Neural progenitor cell (in vitro differentiated cells): ENCODE results near the gene HOXC4. TPM values are rescaled to one million over a fixed set of nuclear protein-coding genes. Genes with fewer than 3 reads are reported as not detected.

ENCODE experiments used
- DNase-seq: peaks from one replicate; pipeline ENCODE4 v3.0.0-alpha.2; 2016; ENCODE audit warnings: low spot score
- H2AFZ ChIP-seq: fragments of 200-600 bp; sonication (generic); replicated peaks from 2 replicates; pipeline ENCODE4 v1.6.1; 2016; ENCODE audit warnings: antibody characterized with exemption
- H3F3A ChIP-seq: fragments of 200-600 bp; sonication (generic); 2 replicates; pipeline ENCODE4 v1.6.1; 2016; ENCODE audit warnings: antibody characterized with exemption, low read depth
- H3K27ac ChIP-seq: fragments of 200-600 bp; sonication (generic); 2 replicates; pipeline ENCODE4 v1.5.1; 2016; ENCODE audit warnings: mild to moderate bottlenecking
- H3K27me3 ChIP-seq: fragments of 200-600 bp; sonication (generic); 2 replicates; pipeline ENCODE4 v1.6.1; 2016; ENCODE audit warnings: mild to moderate bottlenecking, moderate library complexity
- H3K36me3 ChIP-seq: fragments of 200-600 bp; sonication (generic); 2 replicates; pipeline ENCODE4 v1.5.1; 2016
- H3K4me1 ChIP-seq: fragments of 200-600 bp; sonication (generic); 2 replicates; pipeline ENCODE4 v1.6.1; 2016; ENCODE audit warnings: mixed run types
- H3K4me2 ChIP-seq: fragments of 200-600 bp; sonication (generic); 2 replicates; pipeline ENCODE4 v1.6.1; 2016
- H3K4me3 ChIP-seq: fragments of 200-600 bp; sonication (generic); 2 replicates; pipeline ENCODE4 v1.5.1; 2016
- H3K79me2 ChIP-seq: fragments of 200-600 bp; sonication (generic); 2 replicates; pipeline ENCODE4 v1.6.1; 2016; ENCODE audit warnings: low read depth
- H3K9ac ChIP-seq: fragments of 200-600 bp; sonication (generic); 2 replicates; pipeline ENCODE4 v1.6.1; 2016
- H3K9me3 ChIP-seq: fragments of 200-600 bp; sonication (generic); 2 replicates; pipeline ENCODE4 v1.5.1; 2016; ENCODE audit warnings: low read depth
- H4K20me1 ChIP-seq: fragments of 200-600 bp; sonication (generic); 2 replicates; pipeline ENCODE4 v1.6.1; 2016; ENCODE audit warnings: low read depth
- H3K27ac Mint-ChIP-seq: 3 replicates; pipeline ENCODE4 v1.8.0; 2021; ENCODE audit warnings: mixed read lengths
- H3K27me3 Mint-ChIP-seq: 2 replicates; pipeline ENCODE4 v1.8.0; 2022; ENCODE audit warnings: low read depth, mild to moderate bottlenecking, inconsistent platforms, moderate library complexity, mixed read lengths; ENCODE audit not compliant: insufficient read depth
- H3K36me3 Mint-ChIP-seq: 3 replicates; pipeline ENCODE4 v1.8.0; 2021; ENCODE audit warnings: mixed read lengths
- H3K4me1 Mint-ChIP-seq: 3 replicates; pipeline ENCODE4 v1.8.0; 2021; ENCODE audit warnings: mixed read lengths
- H3K4me3 Mint-ChIP-seq: 3 replicates; pipeline ENCODE4 v1.8.0; 2021; ENCODE audit warnings: mild to moderate bottlenecking, moderate library complexity, mixed read lengths
- H3K9me3 Mint-ChIP-seq: 3 replicates; pipeline ENCODE4 v1.8.0; 2020; ENCODE audit warnings: mixed read lengths
- CTCF ChIP-seq: fragments of 200-600 bp; sonication (generic); IDR thresholded peaks from 2 replicates; pipeline ENCODE4 v1.5.1; 2017; ENCODE audit warnings: antibody characterized with exemption, mild to moderate bottlenecking
- EZH2 ChIP-seq: fragments of 200-600 bp; sonication (generic); IDR thresholded peaks from 2 replicates; pipeline ENCODE4 v1.6.1; 2017; ENCODE audit warnings: antibody characterized with exemption, mild to moderate bottlenecking, moderate library complexity
- EZH2phosphoT487 ChIP-seq: fragments of 200-600 bp; sonication (generic); IDR thresholded peaks from 2 replicates; pipeline ENCODE4 v1.6.1; 2017; ENCODE audit warnings: antibody characterized with exemption
- total RNA-seq: library from RNA; depleted of rRNA; stranded (reverse); fragments of >200 nt; gene quantifications from 2 replicates; pipeline ENCODE4 v1.2.3, GENCODE V29; 2015; ENCODE audit warnings: low replicate concordance

HOXC4 gene
- total RNA-seq, 1 donor from 2014 or later, result not detected

- Mint-ChIP-seq H3K4me1 (no peaks in the 10 kb centered on the region), H3K9me3 (peaks cover 12% of the 10 kb centered on the region), H3K36me3 (no peaks in the 10 kb centered on the region), H3K4me3 (no peak overlapping the region), H3K27ac (no peak overlapping the region), H3K27me3 (peaks cover 89% of the 10 kb centered on the region)
- Histone ChIP-seq H3F3A (no peaks in the 10 kb centered on the region), H3K4me3 (no peak overlapping the region), H3K4me2 (no peak overlapping the region), H3K9ac (no peak overlapping the region), H4K20me1 (peaks cover 52% of the 10 kb centered on the region), H3K9me3 (no peaks in the 10 kb centered on the region), H3K36me3 (no peaks in the 10 kb centered on the region), H3K27ac (no peak overlapping the region), H3K4me1 (no peaks in the 10 kb centered on the region), H3K27me3 (peaks cover 100% of the 10 kb centered on the region), H3K79me2 (no peaks in the 10 kb centered on the region), H2AFZ (no peak overlapping the region)
- peak; percentile 67 for TF ChIP-seq EZH2phosphoT487
- no peak for TF ChIP-seq EZH2
- no peak for TF ChIP-seq CTCF
- DNase-seq, result no peak
Measured at GRCh38 chr12:54037360-54038283, 16.0 kb upstream of the HOXC4 start.

- H3K27ac ChIP-seq, result no peak overlapping the region
- Mint-ChIP-seq H3K4me1 (no peaks in the 10 kb centered on the region), H3K27me3 (peaks cover 89% of the 10 kb centered on the region), H3K4me3 (no peak overlapping the region), H3K9me3 (peaks cover 8% of the 10 kb centered on the region), H3K36me3 (no peaks in the 10 kb centered on the region), H3K27ac (no peak overlapping the region)
- no peak overlapping the region for H3K9ac ChIP-seq
- peaks cover 100% of the 10 kb centered on the region for H3K27me3 ChIP-seq
- TF ChIP-seq EZH2phosphoT487, result no peak
- TF ChIP-seq EZH2, result no peak
- no peak for TF ChIP-seq CTCF
- H4K20me1 ChIP-seq, result peaks cover 45% of the 10 kb centered on the region
- no peaks in the 10 kb centered on the region for H3K36me3 ChIP-seq
- no peak overlapping the region for H3K4me2 ChIP-seq
- no peaks in the 10 kb centered on the region for H3K79me2 ChIP-seq
- H3K9me3 ChIP-seq, result no peaks in the 10 kb centered on the region
- DNase-seq, result peak; percentile 1
- H3K4me3 ChIP-seq, result no peak overlapping the region
- no peaks in the 10 kb centered on the region for H3F3A ChIP-seq
- no peaks in the 10 kb centered on the region for H3K4me1 ChIP-seq
- no peak overlapping the region for H2AFZ ChIP-seq
Measured at GRCh38 chr12:54038284-54038870, 15.3 kb upstream of the HOXC4 start.

GRCh38 chr12:54038871-54039414, 14.7 kb upstream of the HOXC4 start:
- H3K9ac ChIP-seq, result no peak overlapping the region
- H3K4me3 ChIP-seq, result no peak overlapping the region
- Mint-ChIP-seq H3K27ac (no peak overlapping the region), H3K4me1 (no peaks in the 10 kb centered on the region), H3K36me3 (no peaks in the 10 kb centered on the region), H3K9me3 (peaks cover 8% of the 10 kb centered on the region), H3K27me3 (peaks cover 91% of the 10 kb centered on the region), H3K4me3 (no peak overlapping the region)
- DNase-seq, result peak; percentile 3
- H4K20me1 ChIP-seq, result peaks cover 39% of the 10 kb centered on the region
- TF ChIP-seq EZH2 (peak; percentile 80), EZH2phosphoT487 (no peak)
- H3F3A ChIP-seq, result no peaks in the 10 kb centered on the region
- H3K27ac ChIP-seq, result no peak overlapping the region
- no peaks in the 10 kb centered on the region for H3K79me2 ChIP-seq
- peaks cover 100% of the 10 kb centered on the region for H3K27me3 ChIP-seq
- H3K4me2 ChIP-seq, result no peak overlapping the region
- no peaks in the 10 kb centered on the region for H3K36me3 ChIP-seq
- no peak overlapping the region for H2AFZ ChIP-seq
- H3K9me3 ChIP-seq, result no peaks in the 10 kb centered on the region
- no peaks in the 10 kb centered on the region for H3K4me1 ChIP-seq
